SU-DHL-6 (cell line): ENCODE measurements around the gene OCIAD1.

Experiments used
- EZH2phosphoT487 ChIP-seq: fragments of 200-600 bp; sonication (generic), shearing (Covaris generic); conservative IDR thresholded peaks from 2 replicates; pipeline ENCODE4 v1.6.1; 2018; ENCODE audit warnings: mild to moderate bottlenecking, antibody characterized with exemption, low read length, moderate library complexity, mixed read lengths
- TF ChIP-seq, protein P1 (sequence below): fragments of 200-600 bp; sonication (generic); IDR thresholded peaks from one replicate; pipeline ENCODE4 v1.5.1; 2017; ENCODE audit warnings: antibody characterized with exemption, mild to moderate bottlenecking, low read length, moderate library complexity; ENCODE audit not compliant: insufficient read depth, poor library complexity, severe bottlenecking

DNA sequence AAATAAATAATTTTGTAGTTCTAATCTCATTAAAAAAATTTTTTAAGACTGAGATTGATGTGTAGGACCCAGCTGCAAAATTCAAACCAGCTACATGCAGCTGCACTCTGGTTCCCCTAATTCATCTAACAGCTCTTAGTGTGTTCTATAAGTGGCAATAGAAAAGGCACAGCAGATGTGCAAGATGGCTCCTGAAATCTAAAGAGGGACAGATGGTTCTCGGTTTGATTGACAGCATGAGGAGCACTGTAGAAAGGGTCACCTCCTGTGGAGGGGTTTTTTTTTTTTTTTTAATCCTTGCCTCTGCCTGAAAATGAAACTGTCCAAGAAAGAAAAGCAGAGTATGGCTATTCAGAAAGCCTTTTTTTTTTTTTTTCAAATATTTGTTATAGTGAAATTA lies 16.9 kb upstream of the OCIAD1 start:
- TF ChIP-seq, protein P1, sequence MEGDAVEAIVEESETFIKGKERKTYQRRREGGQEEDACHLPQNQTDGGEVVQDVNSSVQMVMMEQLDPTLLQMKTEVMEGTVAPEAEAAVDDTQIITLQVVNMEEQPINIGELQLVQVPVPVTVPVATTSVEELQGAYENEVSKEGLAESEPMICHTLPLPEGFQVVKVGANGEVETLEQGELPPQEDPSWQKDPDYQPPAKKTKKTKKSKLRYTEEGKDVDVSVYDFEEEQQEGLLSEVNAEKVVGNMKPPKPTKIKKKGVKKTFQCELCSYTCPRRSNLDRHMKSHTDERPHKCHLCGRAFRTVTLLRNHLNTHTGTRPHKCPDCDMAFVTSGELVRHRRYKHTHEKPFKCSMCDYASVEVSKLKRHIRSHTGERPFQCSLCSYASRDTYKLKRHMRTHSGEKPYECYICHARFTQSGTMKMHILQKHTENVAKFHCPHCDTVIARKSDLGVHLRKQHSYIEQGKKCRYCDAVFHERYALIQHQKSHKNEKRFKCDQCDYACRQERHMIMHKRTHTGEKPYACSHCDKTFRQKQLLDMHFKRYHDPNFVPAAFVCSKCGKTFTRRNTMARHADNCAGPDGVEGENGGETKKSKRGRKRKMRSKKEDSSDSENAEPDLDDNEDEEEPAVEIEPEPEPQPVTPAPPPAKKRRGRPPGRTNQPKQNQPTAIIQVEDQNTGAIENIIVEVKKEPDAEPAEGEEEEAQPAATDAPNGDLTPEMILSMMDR: no peak
- TF ChIP-seq EZH2phosphoT487: no peak
